ENCODE measurements around the gene ADAMTSL2.

The ADAMTSL2 gene

GRCh38 chr9:133591116-133591910 is 56.8 kb downstream of the ADAMTSL2 start:
- intact Hi-C loops (cut with DNase I): no loop called here
- DNase-seq: no peak

DNA sequence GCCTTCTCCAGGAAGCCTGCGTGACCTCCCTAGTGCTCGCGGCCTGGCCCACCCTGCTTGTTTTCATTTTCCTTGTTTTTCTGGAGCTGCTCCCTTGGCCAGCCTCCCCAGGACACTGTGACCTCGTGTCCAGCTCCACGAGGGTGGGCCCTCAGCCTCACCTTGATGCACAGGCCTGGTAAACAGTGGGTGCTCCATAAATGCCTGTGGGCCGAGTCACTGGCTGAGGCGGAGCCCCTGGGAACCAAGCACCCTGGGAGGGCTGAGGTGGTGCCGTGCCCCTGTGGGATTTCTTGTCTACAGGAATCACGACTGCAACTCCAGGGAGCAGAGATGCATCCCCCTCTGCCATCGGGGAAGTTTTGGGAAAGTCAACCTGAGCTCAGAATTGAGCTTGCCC is 57.5 kb downstream of the ADAMTSL2 start:
- intact Hi-C loops (cut with DNase I): no loop called here
- DNase-seq: no peak

DNA sequence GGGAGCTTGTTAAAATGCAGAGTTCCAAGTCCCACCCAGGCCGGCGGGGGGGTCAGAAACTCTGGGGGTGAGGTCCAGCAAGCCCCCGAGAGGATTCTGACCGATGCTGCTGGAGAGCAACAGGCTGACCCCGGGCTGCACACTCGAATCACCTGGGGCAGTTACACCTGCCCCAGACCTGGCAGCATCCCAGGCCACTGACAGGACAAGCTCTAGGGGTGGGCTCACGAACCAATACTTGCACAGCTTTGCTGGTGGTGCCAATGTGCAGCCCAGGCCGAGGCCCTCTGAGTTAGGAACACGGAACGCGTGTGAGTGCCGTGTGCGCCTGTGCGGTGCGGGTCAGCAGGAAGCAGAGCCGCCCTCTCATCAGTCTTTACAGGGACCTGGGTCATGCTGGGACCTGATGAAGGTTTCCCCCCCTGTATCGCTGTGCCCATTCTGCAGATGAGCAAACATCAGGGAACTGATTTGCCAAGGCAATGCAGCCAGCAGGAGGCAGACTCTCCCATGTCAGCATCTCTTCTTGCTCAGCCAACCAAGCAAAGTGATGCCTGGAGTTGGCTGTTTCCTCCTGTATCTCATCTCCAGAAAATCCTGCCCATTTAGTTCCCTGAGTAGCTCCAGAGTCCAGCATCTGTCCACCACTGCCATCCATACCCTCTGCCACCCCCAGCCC is 58.4 kb downstream of the ADAMTSL2 start:
- no peak for DNase-seq
- intact Hi-C loops (cut with DNase I): no loop called here

DNA sequence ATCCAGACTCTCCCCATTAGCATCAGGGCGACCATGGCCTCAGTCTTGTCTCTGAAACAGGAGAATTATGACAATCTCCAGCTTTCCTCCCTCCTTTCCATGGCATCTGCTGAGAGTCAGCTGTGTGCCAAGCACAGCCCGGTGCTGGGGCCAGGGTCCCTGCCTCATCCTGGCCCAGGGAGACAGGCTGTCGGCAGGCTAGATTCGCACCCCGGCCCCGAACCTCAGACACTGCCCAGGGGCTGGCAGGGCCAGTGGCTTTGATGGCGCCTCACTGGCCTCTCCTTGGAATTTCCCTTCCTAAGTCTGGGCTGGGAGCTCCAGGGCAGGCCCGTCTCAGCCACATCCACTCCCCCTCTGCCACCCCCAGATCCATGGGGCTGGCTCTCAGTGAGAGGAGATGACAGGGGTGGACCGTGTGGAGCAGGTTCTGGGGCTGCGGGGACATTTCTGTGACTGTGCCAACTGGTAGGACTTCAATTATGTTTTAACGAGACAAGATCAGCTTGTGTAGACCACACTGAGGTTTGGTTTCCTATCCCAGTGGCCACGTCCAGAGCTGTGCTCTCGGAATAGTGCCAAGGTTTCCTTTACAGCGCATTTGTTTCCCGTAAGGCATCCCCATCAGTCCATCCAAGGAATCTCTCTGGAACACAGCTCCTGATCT is 59.2 kb downstream of the ADAMTSL2 start:
- intact Hi-C loops (cut with DNase I): no loop called here
- no peak for DNase-seq

DNA sequence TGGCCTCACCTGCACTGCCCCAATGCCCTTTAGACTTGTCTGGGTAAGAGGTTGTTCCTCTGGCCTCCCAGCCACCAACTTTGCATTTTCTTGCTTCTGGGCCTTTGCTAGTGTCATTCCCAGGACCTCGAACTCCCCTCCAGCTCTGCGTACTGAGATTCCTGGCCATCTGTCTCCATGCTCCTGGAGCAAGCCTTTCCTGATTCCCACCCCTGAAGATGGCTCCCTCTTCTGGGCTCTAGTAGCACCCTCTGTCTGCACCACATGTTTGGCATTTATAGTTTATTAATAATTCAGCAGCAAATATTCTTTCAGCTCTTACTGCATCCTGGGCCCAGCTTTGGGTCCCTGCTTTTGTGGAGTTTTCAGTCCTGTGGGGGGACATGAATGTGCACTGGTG is 59.8 kb downstream of the ADAMTSL2 start:
- DNase-seq: no peak

GRCh38 chr9:133595910-133596309 is 61.4 kb downstream of the ADAMTSL2 start:
- DNase-seq: no peak
- intact Hi-C loops (cut with DNase I): no loop called here

More for the DNA sequence above, 59.8 kb downstream of the ADAMTSL2 start:
- intact Hi-C loops (cut with DNase I): no loop called here

DNA sequence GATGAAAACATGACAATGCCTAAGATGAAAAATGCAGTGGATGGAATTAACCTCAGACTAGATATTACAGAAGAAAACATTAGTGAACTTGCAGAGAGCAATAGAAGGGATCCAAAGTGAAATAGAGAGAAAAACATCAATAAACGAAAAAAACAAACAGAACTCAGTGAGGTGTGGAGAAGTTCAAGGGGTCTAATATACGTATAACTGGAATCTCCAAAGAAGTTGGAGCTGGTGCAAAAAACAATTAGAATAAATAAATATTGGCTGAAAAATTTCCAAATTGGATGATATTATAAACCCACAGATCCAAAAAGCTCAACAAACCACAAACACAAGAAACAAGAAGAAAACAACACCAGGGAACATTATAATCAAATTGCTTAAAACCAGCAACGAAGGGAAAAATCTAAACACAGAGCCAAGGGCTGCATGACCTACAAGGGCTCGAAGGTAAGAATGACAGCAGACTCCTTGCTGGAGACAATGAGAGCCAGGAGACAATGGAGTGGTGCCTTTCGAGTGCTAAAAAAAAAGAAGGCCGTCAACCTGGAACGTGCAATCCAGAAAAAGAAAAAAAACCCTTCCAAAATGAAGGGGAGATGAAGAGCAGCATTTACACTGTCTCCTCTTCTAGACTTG is 62.9 kb downstream of the ADAMTSL2 start:
- no peak for DNase-seq
- intact Hi-C loops (cut with DNase I): no loop called here

DNA sequence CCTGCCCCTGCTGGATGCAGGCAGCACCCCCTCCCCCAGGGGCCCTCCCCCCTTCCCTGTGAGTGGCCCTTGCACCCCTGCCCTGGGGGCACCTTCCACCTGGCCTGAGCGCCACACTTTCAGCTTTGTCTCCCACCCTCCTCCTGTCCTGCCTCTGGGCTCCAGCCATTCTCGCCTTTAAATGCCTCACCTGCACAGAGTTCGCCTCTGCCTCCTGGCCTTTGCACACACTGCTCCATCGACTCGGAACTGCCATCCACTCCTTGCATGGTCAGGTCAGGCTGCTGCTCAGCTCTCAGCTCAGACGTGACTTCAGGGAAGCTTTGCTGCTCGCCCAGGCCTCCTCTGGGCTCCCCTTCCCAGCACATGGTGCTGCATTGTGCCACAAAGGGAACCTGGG is 64.5 kb downstream of the ADAMTSL2 start:
- intact Hi-C loops (cut with DNase I): no loop called here
- DNase-seq: no peak

DNA sequence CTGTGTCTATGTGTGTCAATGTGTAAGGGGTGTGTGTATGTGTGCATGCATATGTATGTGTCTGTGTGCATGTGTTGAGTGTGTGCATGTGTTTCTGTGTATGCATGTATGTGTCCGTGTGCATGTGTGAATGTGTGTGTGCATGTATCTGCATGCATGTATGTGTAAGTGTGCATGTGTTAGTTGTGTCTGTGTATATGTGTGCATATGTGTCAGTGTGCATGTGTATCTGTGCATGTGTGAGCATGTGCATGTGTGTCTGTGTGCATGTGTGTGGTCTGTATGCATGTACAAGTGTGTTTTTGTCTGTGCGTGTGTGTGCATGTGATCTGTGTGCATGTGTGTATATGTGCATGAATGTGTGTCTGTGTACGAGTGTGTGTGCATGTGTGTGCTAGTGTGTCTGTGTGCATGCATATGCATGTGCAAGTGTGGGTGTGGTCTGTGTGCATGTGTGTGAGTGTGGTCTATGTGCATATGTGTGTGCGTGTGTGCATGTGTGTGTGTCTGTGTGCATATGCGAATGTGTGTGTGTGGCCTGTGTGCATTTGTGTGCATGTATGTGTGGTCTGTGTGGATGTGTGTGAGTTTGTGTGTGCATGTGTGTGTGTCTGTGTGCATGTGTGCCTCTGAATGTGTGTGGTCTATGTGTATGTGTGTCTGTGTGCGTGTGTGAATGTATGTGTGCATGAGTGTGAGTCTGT is 65.1 kb downstream of the ADAMTSL2 start:
- intact Hi-C loops (cut with DNase I): no loop called here
- DNase-seq: no peak

DNA sequence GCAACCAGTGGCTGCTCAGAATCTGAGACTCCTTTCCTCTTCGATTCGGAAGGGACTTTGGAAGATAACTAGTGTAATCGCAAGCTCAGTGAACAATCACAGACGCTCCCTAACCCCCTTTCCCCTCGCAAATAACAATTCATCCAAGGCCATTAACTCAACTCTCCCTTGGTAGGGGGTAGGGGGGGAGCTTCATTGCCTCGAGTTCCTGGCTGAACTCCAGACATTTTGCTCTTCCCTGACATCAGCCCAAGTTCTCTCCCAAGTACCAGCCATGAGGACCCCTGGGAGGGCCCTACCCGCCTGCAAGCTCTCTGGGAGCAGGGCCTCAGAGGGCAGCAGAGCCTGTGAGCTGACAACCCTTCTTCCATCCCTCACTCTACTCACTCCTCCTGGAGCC is 66.2 kb downstream of the ADAMTSL2 start:
- intact Hi-C loops (cut with DNase I): no loop called here
- DNase-seq: no peak

- no peak for DNase-seq
- intact Hi-C loops (cut with DNase I): no loop called here
These were observed 67.2 kb downstream of the ADAMTSL2 start for GRCh38 chr9:133601746-133602145.

- DNase-seq: no peak
- intact Hi-C loops (cut with DNase I): no loop called here
These were observed 67.8 kb downstream of the ADAMTSL2 start for GRCh38 chr9:133602277-133602676.

DNA sequence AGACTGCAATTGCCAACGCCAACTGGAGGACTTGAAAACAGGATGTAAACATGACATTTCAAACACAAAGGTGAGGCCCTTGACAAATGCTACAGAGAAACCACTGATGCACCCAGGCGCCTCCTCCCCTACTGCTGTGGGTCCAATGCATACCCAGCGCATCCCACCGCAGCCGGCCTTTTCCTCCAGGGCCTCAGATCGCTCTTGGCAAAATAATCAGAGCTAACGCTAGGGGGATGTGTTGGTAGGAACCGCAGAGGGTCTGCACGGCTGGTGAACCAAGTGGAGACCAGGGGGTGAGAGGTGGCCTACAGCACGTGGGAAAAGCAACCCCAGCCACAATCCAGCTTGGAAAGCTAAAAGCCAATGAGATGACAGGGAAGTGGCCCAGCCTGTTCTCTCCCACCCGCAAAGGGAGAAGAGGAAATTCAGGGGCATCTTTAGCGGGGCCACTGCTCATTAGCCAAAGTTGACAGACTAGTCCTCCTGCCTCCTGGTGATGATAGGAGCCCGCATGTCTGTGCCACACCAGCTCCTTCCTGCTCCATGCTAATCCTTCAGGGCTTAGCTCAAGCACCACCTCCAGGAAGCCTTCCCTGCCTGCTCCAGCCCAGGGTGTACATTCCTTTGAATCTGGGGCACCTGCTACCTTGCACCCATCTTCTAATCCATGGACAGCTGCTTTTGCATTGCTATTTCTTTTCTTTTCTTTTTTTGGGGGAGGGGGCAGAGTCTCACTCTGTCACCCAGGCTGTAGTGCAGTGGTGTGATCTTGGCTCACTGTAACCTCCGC is 68.8 kb downstream of the ADAMTSL2 start:
- DNase-seq: no peak
- intact Hi-C loops (cut with DNase I): no loop called here

- intact Hi-C loops (cut with DNase I): no loop called here
- peak in 1 of 42 donors; percentile 22 for DNase-seq
These were observed 69.7 kb downstream of the ADAMTSL2 start for GRCh38 chr9:133604214-133604613.

- no peak for DNase-seq
These were observed 70.4 kb downstream of the ADAMTSL2 start for GRCh38 chr9:133604856-133605255.

GRCh38 chr9:133605446-133605845 is 70.9 kb downstream of the ADAMTSL2 start:
- no peak for DNase-seq

More at GRCh38 chr9:133604856-133605255, 70.4 kb downstream of the ADAMTSL2 start:
- intact Hi-C loops (cut with DNase I): no loop called here

DNA sequence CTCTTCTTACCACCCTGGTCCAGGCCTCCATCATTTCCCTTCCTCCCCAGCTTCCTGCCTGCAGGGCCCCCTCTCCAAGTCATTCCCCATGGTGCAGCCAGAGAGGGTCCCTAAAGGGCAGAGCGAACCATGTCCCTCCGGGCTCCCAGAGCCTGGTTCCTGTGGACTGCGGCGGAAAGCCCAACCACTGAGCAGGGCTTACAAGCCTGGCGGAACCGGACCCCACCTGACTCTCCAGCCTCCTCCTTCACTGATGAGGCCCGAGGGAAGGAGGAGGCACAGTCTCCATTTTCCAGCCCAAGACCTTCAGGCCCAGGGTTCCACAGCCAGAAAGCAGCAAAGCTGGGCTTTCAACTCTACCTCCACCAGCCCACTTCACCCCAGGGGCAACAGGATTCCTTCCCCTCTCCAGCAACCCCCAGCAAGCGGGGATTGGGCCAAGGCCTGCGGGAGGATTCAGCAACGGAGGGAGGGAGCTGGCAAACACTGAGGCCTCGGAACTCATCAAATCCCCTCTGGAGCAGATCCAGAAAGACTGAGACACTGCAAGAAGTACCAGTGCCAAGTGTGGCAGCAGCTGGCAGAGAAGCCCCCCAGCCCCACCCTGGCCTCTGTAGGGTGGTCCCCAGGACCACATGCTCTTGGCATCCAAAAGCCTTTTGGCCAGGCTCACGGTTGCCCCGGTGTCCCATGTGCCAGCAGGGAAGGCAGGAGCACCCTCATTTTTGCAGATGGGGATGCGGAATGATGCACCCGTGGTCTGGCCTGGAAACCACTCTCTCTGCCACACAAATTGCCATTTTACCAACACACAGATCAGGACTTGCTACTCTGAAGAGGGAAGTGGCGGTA is 71.6 kb downstream of the ADAMTSL2 start:
- no peak for DNase-seq
- intact Hi-C loops (cut with DNase I): no loop called here

More at GRCh38 chr9:133605446-133605845, 70.9 kb downstream of the ADAMTSL2 start:
- intact Hi-C loops (cut with DNase I): no loop called here

GRCh38 chr9:133606708-133607025 is 72.2 kb downstream of the ADAMTSL2 start:
- intact Hi-C loops (cut with DNase I): no loop called here
- DNase-seq: no peak

Measured in head of caudate nucleus (tissue), 42 donors.